Adrenal gland (tissue), 12 donors: Measurements from ENCODE around the gene FST. TPM values are rescaled to one million over a fixed set of nuclear protein-coding genes. Genes with fewer than 3 reads are reported as not detected.
A peak's percentile ranks its signal among the peaks of the same experiment; 100 is the strongest.

ENCODE experiments used
- DNase-seq, 7 donors: peaks; one replicate each; pipeline ENCODE4 v3.0.0-alpha.2; 2019 to 2020
- H3K27ac ChIP-seq, 5 donors: fragments of 200-600 bp; sonication (generic) in 4 of 5; 1 replicate in 3 of 5; 2 replicates in 2 of 5; pipeline versions ENCODE4 v1.5.1 to v1.8.0; 2016 to 2020; ENCODE audit warnings: mild to moderate bottlenecking in 1 of 5
- H3K27me3 ChIP-seq: fragments of 200-600 bp; 2 replicates; pipeline ENCODE4 v1.8.0; 2021
- H3K36me3 ChIP-seq, 2 donors: fragments of 200-600 bp; replicated peaks in 1 of 2; 1 replicate in 1 of 2; 2 replicates in 1 of 2; pipeline versions ENCODE4 v1.5.1 to v1.8.0; 2018 to 2022
- H3K4me1 ChIP-seq, 2 donors: fragments of 200-600 bp; replicated peaks in 1 of 2; 1 replicate in 1 of 2; 2 replicates in 1 of 2; pipeline versions ENCODE4 v1.5.1 to v1.8.0; 2018 to 2021
- H3K4me3 ChIP-seq, 4 donors: fragments of 200-600 bp; sonication (generic) in 3 of 4; one replicate each; pipeline ENCODE4 v1.5.1; 2016 to 2018
- H3K9me3 ChIP-seq, 3 donors: fragments of 200-600 bp; sonication (generic) in 1 of 3; replicated peaks in 1 of 3; 1 replicate in 2 of 3; 2 replicates in 1 of 3; pipeline versions ENCODE4 v1.5.1 to v1.8.0; 2016 to 2021
- POLR2A ChIP-seq, 2 donors: fragments of 450-650 bp; IDR thresholded peaks; one replicate each; pipeline ENCODE4 v1.6.1; 2017; ENCODE audit warnings: antibody characterized with exemption in 2 of 2, mild to moderate bottlenecking in 2 of 2, moderate library complexity in 1 of 2
- WGBS, 4 donors: extraction: QIAGEN DNeasy Blood & Tissue Kit in 2 of 4; methylation state at CpG; one replicate each; pipeline versions ENCODE4 v1.1.5 to v1.1.7; 2013 to 2017; 5-methylcytosine and 5-hydroxymethylcytosine counted together
- intact Hi-C, 2 donors: fragments of 100-400 bp; cut with DNase I; formaldehyde crosslinking; loops; one replicate each; pipeline versions ENCODE4 v1.14.1 to v1.15.0; 2022 to 2023
- polyA plus RNA-seq, 3 donors: library from polyadenylated mRNA; stranded (reverse); fragments of 200-250 nt in 2 of 3; fragments of 350-450 nt in 1 of 3; fragmentation: Illumina TruSeq in 1 of 3; extraction: RNeasy Lipid Tissue Mini Kit (QIAGEN cat#74804) in 1 of 3; gene quantifications; one replicate each; pipeline ENCODE4 v1.2.3, GENCODE V29; 2013 to 2014
- total RNA-seq, 9 donors: library from RNA; depleted of rRNA in 4 of 9; stranded (reverse); fragments of >200 nt in 4 of 9; fragments of 120-200 nt in 1 of 9; fragmentation: NEBNext Ultra II Directional in 1 of 9; extraction: Animal tissue kit (Norgen Biotek cat#: 25700) in 1 of 9; gene quantifications; one replicate each; pipeline versions ENCODE4 v1.1.0 to v1.2.4, GENCODE V29; 2013 to 2023
- TF ChIP-seq, protein P1 (sequence below), 6 experiments: fragments of 450-650 bp in 4 of 6; fragments of 200-600 bp in 2 of 6; sonication (generic) in 1 of 6; IDR thresholded peaks; 1 replicate in 5 of 6; 2 replicates in 1 of 6; pipeline versions ENCODE4 v1.5.1 to v1.8.0; 2016 to 2021; ENCODE audit warnings: antibody characterized with exemption in 6 of 6, mild to moderate bottlenecking in 2 of 6, moderate library complexity in 1 of 6
- donor health status: healthy with polysubstance abuse.
- donor health status: Bipolar disorder and iron deficiency.
- donor health status: DM: yes; HTN: yes; CAD: no.
- donor health status: DM: no; HTN: no; CAD: no.
- donor health status: DM: no; HTN: no; CAD: no.
- donor health status: DM: yes; HTN: yes; CAD: no.

Gene FST
- total and polyA plus RNA-seq, 12 donors, result 1.5 to 14.2 (median 3.3) TPM

DNA sequence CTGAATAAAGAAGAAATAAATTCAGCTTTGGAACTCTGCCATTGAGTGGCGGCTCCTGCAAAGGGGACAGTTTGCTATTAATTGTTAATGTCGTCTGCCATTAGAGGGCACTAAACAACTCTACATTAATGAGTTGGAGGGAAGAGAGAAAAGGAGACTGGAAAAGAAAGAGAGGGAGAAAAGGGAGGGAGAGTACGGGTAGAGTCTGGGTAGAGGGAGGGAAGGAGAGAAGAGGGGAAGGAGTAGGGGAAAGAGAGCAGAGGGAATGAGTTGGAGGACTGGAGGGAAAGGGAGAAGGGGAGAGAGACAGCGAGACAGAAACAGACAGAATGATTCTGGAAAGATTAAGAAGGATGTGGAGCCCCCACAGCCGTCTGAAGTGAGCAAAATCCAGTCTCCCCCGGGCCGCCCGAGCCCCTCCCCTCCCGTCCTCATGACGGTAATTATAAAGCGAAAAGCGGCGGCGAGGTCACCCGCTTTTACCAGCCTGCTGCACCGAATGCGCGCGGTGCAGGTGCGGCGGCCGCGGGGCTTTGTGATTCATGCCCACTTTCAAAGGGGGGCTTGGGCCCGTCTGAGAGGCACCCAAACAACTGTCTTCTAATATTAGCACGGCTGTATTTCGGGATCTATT lies 1.9 kb upstream of the FST start:
- H3K27ac ChIP-seq, result no peak overlapping the region
- 1 to 3% (median 1%) methylated on average over 18 to 26 of the region's 26 CpGs for WGBS, 4 donors
- intact Hi-C loops, result no loop called here
- no peaks in the 10 kb centered on the region for H3K36me3 ChIP-seq
- H3K4me1 ChIP-seq, result peaks cover 0 to 17% of the 10 kb centered on the region in 2 donors
- H3K9me3 ChIP-seq, result no peaks in the 10 kb centered on the region
- DNase-seq, result peak in 6 of 7 donors; percentile 31 to 38 (median 34)
- H3K27me3 ChIP-seq, result no peaks in the 10 kb centered on the region
- H3K4me3 ChIP-seq, result peak overlapping the region in 2 of 4 donors; percentile 7 to 82
- TF ChIP-seq, protein P1, sequence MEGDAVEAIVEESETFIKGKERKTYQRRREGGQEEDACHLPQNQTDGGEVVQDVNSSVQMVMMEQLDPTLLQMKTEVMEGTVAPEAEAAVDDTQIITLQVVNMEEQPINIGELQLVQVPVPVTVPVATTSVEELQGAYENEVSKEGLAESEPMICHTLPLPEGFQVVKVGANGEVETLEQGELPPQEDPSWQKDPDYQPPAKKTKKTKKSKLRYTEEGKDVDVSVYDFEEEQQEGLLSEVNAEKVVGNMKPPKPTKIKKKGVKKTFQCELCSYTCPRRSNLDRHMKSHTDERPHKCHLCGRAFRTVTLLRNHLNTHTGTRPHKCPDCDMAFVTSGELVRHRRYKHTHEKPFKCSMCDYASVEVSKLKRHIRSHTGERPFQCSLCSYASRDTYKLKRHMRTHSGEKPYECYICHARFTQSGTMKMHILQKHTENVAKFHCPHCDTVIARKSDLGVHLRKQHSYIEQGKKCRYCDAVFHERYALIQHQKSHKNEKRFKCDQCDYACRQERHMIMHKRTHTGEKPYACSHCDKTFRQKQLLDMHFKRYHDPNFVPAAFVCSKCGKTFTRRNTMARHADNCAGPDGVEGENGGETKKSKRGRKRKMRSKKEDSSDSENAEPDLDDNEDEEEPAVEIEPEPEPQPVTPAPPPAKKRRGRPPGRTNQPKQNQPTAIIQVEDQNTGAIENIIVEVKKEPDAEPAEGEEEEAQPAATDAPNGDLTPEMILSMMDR (IDR thresholded peaks at IDR 0.05), result peak; percentile 28 to 83 (median 58)
- no peak for TF ChIP-seq POLR2A (IDR thresholded peaks at IDR 0.05)

DNA sequence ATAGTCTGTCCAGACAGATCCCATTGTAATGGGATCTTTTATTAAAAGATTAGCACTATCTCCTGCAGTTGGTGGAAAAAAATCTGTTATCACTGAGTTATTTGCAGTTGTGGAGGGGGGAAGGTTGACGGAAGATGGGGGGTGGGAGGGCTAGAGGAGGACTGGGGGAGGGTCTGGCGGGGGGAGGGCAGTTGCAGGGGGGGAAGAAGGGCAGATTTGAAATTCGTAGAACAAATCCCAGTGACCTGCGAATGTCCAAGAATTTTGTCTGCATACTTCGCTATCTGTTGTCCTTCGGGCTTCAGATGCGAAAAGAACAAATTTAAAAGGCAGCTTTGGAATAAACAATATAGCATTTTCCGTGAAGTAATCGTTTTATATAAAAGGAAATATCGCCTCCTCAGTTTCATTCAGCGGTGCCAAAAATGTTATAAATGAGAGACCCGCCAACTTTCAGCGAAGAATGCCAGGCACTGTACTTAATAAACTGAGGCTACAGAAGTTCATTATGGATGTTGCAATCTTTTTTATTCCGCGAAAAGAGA lies 1.3 kb upstream of the FST start:
- TF ChIP-seq, protein P1 (IDR thresholded peaks at IDR 0.05), result no peak
- TF ChIP-seq POLR2A (IDR thresholded peaks at IDR 0.05), result no peak
- Histone ChIP-seq H3K27me3 (no peaks in the 10 kb centered on the region), H3K9me3 (no peaks in the 10 kb centered on the region), H3K4me1 (peaks cover 0 to 17% of the 10 kb centered on the region in 2 donors), H3K4me3 (peak overlapping the region in 2 of 4 donors; percentile 33 to 82), H3K27ac (peak overlapping the region in 2 of 5 donors; percentile 20 to 41), H3K36me3 (no peaks in the 10 kb centered on the region)
- 1% methylated on average over 15 of the region's 15 CpGs for WGBS, 4 donors
- no peak for DNase-seq
- intact Hi-C loops, result no loop called here

GRCh38 chr5:53479590-53480415 lies 626 bp upstream of the FST start:
- Histone ChIP-seq H3K4me1 (peaks cover 0 to 17% of the 10 kb centered on the region in 2 donors), H3K36me3 (no peaks in the 10 kb centered on the region), H3K27me3 (no peaks in the 10 kb centered on the region), H3K9me3 (no peaks in the 10 kb centered on the region), H3K4me3 (peak overlapping the region in 2 of 4 donors; percentile 33 to 82), H3K27ac (peak overlapping the region in 3 of 5 donors; percentile 20 to 64 (median 41))
- intact Hi-C loops, result loop anchor here (5.0 to 10.0 kb wide), 2 partner anchors 735 to 747 kb away; no protein-coding TSS in a partner anchor
- 0 to 1% (median 0%) methylated on average over 33 to 81 of the region's 81 CpGs for WGBS, 4 donors
- peak; percentile 39 to 61 (median 54) for DNase-seq
- TF ChIP-seq, protein P1 (IDR thresholded peaks at IDR 0.05), result no peak
- no peak for TF ChIP-seq POLR2A (IDR thresholded peaks at IDR 0.05)
